Small intestine (tissue), 7 donors: Measurements from ENCODE around the gene MPP3. TPM values are rescaled to one million over a fixed set of nuclear protein-coding genes. Genes with fewer than 3 reads are reported as not detected.

Source experiments
- DNase-seq, 2 donors: peaks; one replicate each; pipeline versions ENCODE4 v3.0.0 to v3.0.0-alpha.2; 2013
- FAIRE-seq: peaks from 2 replicates; lab custom pipeline; 2012; peaks lifted over from hg19 to GRCh38; lab: Jason Lieb, UNC
- H3K27ac ChIP-seq, 3 donors: one replicate each; pipeline ENCODE4 v1.5.1; 2013; ENCODE audit warnings: low read length in 2 of 3, mild to moderate bottlenecking in 2 of 3, control low read depth in 1 of 3, inconsistent platforms in 1 of 3, low read depth in 1 of 3, moderate library complexity in 1 of 3
- H3K27me3 ChIP-seq, 3 donors: one replicate each; pipeline ENCODE4 v1.6.1; 2013; ENCODE audit warnings: low read length in 3 of 3, inconsistent platforms in 1 of 3; ENCODE audit not compliant: control insufficient read depth in 3 of 3, insufficient read depth in 3 of 3
- H3K36me3 ChIP-seq, 3 donors: one replicate each; pipeline ENCODE4 v1.6.1; 2013; ENCODE audit warnings: low read length in 3 of 3, inconsistent platforms in 1 of 3, low read depth in 1 of 3, mild to moderate bottlenecking in 1 of 3, moderate library complexity in 1 of 3; ENCODE audit not compliant: control insufficient read depth in 3 of 3, insufficient read depth in 2 of 3
- H3K4me1 ChIP-seq, 3 donors: one replicate each; pipeline ENCODE4 v1.6.1; 2013; ENCODE audit warnings: low read length in 2 of 3, inconsistent platforms in 1 of 3, low read depth in 1 of 3, mild to moderate bottlenecking in 1 of 3, moderate library complexity in 1 of 3; ENCODE audit not compliant: control insufficient read depth in 3 of 3, insufficient read depth in 2 of 3
- H3K4me3 ChIP-seq, 3 donors: one replicate each; pipeline ENCODE4 v1.5.1; 2013; ENCODE audit warnings: low read length in 3 of 3, control low read depth in 1 of 3, inconsistent platforms in 1 of 3, low read depth in 1 of 3, mild to moderate bottlenecking in 1 of 3, moderate library complexity in 1 of 3
- H3K9me3 ChIP-seq, 2 donors: one replicate each; pipeline ENCODE4 v1.6.1; 2013; ENCODE audit warnings: low read depth in 1 of 2, low read length in 1 of 2; ENCODE audit not compliant: control insufficient read depth in 2 of 2, insufficient read depth in 1 of 2
- WGBS, 3 donors: extraction: QIAGEN DNeasy Blood & Tissue Kit; methylation state at CpG; one replicate each; pipeline ENCODE4 v1.1.7; 2013; 5-methylcytosine and 5-hydroxymethylcytosine counted together
- polyA plus RNA-seq, 4 donors: library from polyadenylated mRNA; stranded (reverse) in 3 of 4; unstranded in 1 of 4; fragments of 200-250 nt in 3 of 4; fragments of 120-200 nt in 1 of 4; gene quantifications; one replicate each; pipeline versions ENCODE4 v1.2.1 to v1.2.3, GENCODE V29; 2013
- donor health status: healthy with polysubstance abuse.
- donor health status: control.
- donor health status: control.
- donor health status: Bipolar disorder and iron deficiency.
- donor health status: healthy.

The MPP3 gene
- polyA plus RNA-seq, 4 donors = 1.2 to 5.4 (median 2.6) TPM

DNA sequence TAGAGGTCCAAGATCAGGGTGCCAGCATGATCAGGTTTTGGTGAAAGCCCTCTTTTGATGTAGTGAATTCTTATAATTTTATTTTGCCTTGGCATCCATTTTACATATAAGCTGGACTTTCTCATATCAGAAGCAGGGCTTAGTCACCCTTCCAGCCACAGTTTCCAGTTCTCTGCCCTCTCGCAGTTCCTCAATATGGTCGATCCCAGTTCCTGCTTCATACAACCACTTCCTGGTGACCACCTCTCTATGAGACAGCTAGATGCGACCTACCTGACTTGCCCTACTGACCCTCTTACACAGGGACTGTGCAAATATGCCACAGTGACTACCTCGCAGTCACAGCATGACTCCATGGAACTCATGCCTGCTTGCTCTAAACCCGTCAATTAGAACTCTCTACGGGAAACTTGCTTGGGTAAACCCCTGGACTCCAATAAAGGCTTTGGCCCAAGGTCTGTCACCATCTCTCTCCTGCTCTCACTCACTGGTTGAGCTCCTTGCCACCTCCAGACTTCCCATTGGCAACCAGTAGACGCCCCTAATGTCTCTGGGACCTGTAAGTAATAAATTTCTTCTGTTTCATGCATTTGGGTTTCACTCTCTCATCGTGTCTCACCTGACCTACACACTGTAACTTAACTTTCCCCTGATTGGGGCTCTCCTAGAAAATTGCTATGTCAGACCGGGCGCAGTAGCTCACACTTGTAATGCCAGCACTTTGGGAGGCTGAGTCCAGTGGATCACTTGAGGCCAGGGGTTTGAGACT lies 35.5 kb upstream of the MPP3 start:
- Histone ChIP-seq H3K4me3 (no peak overlapping the region), H3K27me3 (peaks cover 0 to 9% (median 0%) of the 10 kb centered on the region in 3 donors), H3K27ac (no peak overlapping the region), H3K9me3 (peaks cover 0 to 5% of the 10 kb centered on the region in 2 donors), H3K4me1 (peaks cover 0 to 19% (median 0%) of the 10 kb centered on the region in 3 donors), H3K36me3 (no peaks in the 10 kb centered on the region)
- WGBS, 3 donors = 81 to 96% (median 86%) methylated on average over 10 of the region's 10 CpGs
- DNase-seq = no peak
- no peak for FAIRE-seq

DNA sequence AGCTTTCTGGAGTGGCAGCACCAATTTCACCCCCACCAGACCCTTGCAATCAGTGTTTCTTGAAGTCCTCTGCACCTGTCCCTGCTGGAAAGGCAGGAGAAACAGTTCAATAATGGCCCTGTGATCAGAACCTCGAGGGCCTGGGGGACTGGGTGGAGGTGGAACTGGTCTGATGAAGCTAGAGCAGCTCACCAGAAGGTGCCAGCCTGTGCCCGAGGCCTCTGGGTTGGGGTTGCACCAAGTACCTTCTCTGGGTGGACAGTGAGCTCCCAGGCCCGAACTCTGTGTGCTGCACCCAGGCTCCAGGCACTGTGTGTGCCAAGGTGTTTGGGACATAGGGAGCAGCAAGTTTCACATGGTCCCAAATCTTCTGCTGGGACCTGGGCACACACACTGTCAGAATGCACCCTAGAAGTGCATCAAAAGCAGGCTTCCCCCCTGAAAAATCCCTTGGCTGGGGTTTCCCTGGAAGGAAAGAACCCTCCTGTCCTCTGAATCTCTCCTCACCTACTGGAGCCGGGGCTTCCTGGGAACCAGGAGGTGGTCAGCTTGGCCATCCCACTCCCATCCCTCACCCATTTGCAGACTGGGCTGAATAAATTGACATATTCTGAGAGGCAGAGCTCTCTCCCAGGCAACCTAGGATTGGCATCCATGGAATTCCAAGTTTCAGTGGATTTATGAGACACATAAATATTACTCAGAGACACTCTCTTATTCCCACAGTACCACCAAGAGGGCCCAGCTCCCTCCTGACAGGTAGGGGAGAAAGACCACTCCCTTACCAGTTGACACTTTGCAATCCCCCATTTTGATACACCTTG lies 31.4 kb upstream of the MPP3 start:
- 70 to 81% (median 79%) methylated on average over 4 of the region's 4 CpGs for WGBS, 3 donors
- no peak overlapping the region for H3K27ac ChIP-seq
- peaks cover 0 to 9% (median 0%) of the 10 kb centered on the region in 3 donors for H3K27me3 ChIP-seq
- no peak overlapping the region for H3K4me3 ChIP-seq
- FAIRE-seq = no peak
- H3K9me3 ChIP-seq = peaks cover 0 to 5% of the 10 kb centered on the region in 2 donors
- no peaks in the 10 kb centered on the region for H3K36me3 ChIP-seq
- DNase-seq = no peak
- no peaks in the 10 kb centered on the region for H3K4me1 ChIP-seq

DNA sequence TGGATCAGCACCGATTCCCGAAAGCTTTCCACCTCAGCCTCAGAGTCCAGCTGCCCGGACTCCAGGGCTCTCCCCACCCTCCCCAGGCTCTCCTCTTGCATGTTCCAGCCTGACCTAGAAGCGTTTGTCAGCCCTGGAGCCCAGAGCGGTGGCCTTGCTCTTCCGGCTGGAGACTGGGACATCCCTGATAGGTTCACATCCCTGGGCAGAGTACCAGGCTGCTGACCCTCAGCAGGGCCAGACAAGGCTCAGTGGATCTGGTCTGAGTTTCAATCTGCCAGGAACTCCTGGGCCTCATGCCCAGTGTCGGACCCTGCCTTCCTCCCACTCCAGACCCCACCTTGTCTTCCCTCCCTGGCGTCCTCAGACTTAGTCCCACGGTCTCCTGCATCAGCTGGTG lies 29.0 kb upstream of the MPP3 start:
- Histone ChIP-seq H3K4me1 (no peaks in the 10 kb centered on the region), H3K27ac (no peak overlapping the region), H3K9me3 (peaks cover 0 to 7% of the 10 kb centered on the region in 2 donors), H3K27me3 (peaks cover 0 to 8% (median 0%) of the 10 kb centered on the region in 3 donors), H3K36me3 (no peaks in the 10 kb centered on the region), H3K4me3 (no peak overlapping the region)
- no peak for FAIRE-seq
- 78 to 90% (median 85%) methylated on average over 9 of the region's 9 CpGs for WGBS, 3 donors
- DNase-seq = no peak

DNA sequence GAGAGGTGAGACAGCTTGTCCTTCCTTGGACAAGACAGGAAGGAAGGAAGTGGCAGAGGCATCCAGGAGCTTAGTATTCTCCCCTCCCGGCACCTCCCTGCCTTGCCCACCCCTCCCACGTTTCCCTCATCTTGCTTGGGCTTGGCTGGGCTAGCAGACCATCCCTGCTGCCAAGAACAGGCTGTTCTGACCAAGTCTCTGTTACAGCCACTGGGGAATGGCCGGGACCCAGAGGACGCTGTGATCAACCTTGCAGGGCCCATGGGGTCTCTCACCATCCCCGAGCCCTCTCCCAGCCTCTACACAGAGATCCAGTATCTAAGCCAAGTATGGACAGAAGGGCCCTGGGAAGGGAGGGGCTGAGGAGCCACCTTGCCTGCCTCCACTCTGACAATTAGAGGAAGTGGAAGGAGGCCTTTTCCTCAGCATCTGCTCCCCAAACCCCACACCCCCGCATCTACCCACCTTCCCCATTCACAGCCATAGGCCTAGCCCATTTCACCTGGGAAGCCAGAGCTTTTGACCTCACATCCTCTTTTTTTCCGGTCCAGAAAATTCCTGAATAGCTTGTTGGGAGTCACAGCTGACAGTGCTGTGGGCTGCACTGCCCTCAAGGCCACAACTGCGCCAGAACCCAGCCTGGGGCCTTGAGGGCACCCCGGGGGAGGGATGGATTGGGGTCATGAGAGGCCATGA lies 28.1 kb upstream of the MPP3 start:
- Histone ChIP-seq H3K4me3 (no peak overlapping the region), H3K4me1 (no peaks in the 10 kb centered on the region), H3K27me3 (peaks cover 0 to 13% (median 0%) of the 10 kb centered on the region in 3 donors), H3K27ac (no peak overlapping the region), H3K36me3 (no peaks in the 10 kb centered on the region), H3K9me3 (peaks cover 0 to 9% of the 10 kb centered on the region in 2 donors)
- 65 to 76% (median 72%) methylated on average over 9 of the region's 9 CpGs for WGBS, 3 donors
- DNase-seq (no peak), FAIRE-seq (no peak)

DNA sequence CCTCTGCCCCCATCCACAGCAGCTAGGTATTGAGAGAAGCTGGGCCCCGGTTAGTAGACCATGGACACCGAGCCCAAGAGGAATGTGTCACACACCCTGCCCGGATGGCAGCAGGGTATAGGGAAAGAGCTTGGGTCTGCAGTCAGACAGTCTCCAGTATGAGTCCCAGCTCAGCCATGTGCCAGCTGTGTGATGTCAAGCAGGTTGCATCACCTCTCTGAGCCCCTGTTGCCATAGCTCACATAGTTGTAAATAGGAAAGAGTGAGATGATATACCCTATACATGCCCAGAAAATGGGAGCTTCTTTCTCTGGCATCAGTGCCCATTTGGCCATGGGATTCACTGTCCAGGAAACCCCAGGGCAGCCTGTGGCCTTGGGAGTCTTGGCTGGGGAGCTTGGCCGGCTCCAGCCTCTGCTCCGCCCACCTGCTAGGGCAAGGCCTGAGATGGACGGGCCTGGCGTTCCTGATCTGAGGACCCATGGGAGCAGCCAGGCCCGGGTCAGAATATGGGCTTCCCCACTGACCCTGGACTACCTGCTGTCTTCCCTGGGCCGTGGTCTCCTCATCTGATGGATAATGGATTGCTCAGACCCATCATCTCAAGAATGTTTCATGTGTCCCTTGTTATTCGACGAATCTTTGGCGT lies 27.3 kb upstream of the MPP3 start:
- peaks cover 0 to 18% (median 0%) of the 10 kb centered on the region in 3 donors for H3K27me3 ChIP-seq
- 84 to 85% (median 85%) methylated on average over 12 of the region's 12 CpGs for WGBS, 3 donors
- DNase-seq = no peak

GRCh38 chr17:43857957-43858600 lies 25.1 kb upstream of the MPP3 start:
- no peak for DNase-seq
- WGBS, 3 donors = 64 to 70% (median 69%) methylated on average over 12 of the region's 12 CpGs
- FAIRE-seq = no peak
- H3K27ac ChIP-seq = no peak overlapping the region
- H3K4me3 ChIP-seq = no peak overlapping the region
- no peaks in the 10 kb centered on the region for H3K4me1 ChIP-seq
- H3K27me3 ChIP-seq = peaks cover 0 to 18% (median 0%) of the 10 kb centered on the region in 3 donors
- H3K36me3 ChIP-seq = no peaks in the 10 kb centered on the region
- H3K9me3 ChIP-seq = peaks cover 0 to 9% of the 10 kb centered on the region in 2 donors

More for the DNA sequence above, 27.3 kb upstream of the MPP3 start:
- Histone ChIP-seq H3K4me1 (no peaks in the 10 kb centered on the region), H3K36me3 (no peaks in the 10 kb centered on the region), H3K9me3 (peaks cover 0 to 9% of the 10 kb centered on the region in 2 donors), H3K4me3 (no peak overlapping the region), H3K27ac (no peak overlapping the region)
- no peak for FAIRE-seq

DNA sequence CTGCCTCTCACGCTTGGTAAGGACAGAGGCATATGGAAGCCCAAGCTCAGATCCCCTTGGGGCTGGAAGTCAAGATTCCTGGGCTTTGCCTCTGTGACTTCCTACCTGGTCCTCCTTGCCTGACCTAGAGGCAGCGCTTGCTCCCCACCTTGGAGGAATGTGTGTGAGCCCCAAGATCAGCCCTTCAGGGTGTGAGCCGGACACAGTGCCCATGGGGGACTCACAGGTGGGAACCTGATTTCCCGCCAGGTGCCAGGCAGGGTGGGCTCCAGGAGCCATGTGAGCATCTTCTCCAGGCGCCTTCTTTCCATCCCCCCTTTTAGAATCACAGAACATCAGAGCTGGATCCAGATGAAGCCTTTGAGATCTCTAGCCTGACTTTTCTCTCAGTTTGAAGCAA lies 24.2 kb upstream of the MPP3 start:
- 80 to 90% (median 88%) methylated on average over 5 of the region's 5 CpGs for WGBS, 3 donors
- Histone ChIP-seq H3K27me3 (peaks cover 0 to 18% (median 0%) of the 10 kb centered on the region in 3 donors), H3K4me1 (no peaks in the 10 kb centered on the region), H3K4me3 (no peak overlapping the region), H3K27ac (no peak overlapping the region), H3K9me3 (peaks cover 0 to 9% of the 10 kb centered on the region in 2 donors), H3K36me3 (no peaks in the 10 kb centered on the region)
- DNase-seq (no peak), FAIRE-seq (no peak)
